GM21367 (cell line): Measurements from ENCODE around the gene ARHGAP15.

Experiments
- ATAC-seq: cut with Tn5 transposase; IDR thresholded peaks from one replicate; pipeline ENCODE4 v1.9.1; 2021; ENCODE audit not compliant: unreplicated experiment

Gene ARHGAP15

DNA sequence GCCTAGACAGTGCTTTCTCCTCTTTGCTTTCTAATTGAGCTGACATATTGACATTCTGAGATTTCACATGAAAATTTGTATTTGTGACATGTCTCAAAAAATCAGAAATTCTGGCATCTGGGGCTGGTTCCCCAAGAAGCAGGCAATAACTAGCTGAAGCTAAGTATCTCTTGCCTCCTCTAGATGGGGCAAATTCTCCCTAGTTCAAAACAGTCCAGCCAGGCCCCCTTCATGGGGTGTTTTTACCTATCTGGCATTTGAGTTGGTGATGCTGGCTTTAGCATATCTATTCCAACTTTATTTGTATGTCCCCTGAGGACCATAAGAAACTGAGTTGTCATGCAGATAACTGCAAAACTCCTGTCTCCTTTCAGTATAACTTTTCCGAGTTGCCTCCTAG, 39.9 kb downstream of the ARHGAP15 start:
- no peak for ATAC-seq

DNA sequence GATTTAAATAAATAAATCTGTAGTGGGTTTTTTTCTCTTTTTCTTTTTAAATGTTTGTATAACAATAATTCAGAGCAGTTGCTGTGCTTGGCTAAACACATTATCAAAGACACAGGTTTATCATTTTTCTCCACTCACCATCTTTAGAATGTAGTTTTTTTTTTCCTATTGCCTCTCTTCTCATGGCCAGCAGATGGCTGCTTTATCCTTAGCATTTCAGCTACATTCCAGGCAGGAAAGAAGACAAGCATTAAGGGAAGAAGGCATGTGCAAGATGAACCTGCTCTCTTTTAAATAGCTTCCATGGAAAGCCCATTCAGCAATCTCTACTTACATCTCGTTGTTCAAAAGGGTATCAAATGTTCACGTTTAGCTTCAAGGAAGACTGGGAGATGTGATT, 42.6 kb downstream of the ARHGAP15 start:
- no peak for ATAC-seq

DNA sequence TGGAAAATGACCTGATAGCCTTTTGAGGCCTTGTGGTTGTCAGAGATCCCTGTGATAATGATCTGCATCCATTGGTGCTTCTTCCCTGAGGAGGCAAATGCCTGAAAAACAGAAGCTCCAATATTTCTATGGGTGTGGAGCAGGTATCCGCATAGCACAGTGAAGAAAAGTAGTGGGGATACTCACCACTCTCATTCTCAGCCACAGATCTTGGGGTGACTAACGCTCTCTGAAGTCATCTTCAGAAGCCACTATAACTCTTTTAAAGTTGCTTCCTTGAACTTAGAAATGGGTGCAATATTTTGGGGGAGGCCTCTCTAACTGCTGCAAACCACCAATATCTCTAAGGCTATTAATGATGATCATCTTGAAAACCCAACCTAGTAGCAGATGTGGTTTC, 46.2 kb downstream of the ARHGAP15 start:
- no peak for ATAC-seq

DNA sequence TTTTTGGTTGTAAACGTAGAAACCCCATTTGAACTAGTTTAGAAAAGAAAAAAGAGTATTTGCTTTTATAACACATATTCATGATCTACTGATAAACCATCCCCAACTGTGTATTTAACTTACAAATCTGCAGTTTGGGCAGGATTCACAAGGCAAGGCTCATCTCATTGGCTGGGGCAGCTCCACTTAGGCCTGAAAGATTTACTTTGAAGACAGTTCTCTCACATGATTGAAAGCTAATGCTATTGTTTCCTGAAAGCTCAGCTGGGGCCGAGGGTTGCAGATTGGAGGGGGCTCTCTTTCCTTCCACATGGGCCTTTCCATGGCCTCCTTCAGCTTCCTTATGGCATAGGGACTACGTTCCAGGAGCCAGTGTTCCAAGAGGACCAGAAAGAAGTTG, 47.4 kb downstream of the ARHGAP15 start:
- ATAC-seq: peak; percentile 34

DNA sequence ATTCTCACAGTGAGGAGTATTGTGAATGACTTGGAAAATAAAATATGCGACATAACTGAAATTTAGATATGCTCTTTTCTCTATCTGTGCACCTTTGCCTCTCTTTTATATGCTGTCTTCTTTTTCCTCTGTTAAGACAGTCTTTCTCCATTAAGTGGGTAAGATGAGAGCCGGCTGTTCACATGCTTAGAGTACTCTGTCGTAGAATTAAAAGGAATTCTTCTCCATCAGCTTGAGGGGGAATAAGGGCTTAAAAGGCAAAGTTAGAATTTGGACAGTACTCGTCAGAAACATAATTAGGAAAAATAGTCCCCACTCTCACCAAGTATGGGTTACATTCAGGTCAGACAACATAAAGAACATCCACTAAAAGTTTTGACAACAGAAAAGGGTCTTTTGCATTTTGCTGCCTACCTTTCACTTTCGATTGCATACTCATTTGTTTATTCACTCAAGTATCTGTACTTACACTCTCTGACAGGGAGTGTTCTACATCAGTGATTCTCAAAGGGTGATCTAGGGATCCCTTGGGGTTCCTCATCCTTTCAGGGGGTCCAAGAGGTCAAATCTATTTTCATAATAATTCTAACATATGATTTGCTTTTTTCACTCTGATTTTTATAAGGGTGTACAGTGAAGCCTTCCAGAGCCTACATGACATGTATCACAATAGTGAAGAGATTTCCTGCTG, 48.0 kb downstream of the ARHGAP15 start:
- ATAC-seq: peak; percentile 96

DNA sequence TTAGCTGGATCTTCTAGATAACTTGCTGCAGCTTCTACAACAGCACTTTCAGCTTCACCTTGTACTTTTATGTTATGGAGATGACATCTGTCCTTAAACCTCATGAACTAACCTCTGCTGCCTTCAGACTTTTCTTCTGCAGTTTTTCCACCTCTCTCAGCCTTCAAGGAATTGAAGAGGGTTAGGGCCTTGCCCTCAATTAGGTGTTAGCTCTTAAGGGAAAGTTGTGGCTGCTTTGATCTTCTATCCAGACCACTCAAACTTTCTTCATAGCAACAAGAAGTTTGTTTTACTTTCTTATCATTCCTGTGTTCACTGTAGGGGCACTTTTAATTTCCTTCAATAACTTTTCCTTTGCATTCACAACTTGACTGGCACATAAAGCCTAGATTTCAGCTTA, 52.3 kb downstream of the ARHGAP15 start:
- ATAC-seq: no peak

DNA sequence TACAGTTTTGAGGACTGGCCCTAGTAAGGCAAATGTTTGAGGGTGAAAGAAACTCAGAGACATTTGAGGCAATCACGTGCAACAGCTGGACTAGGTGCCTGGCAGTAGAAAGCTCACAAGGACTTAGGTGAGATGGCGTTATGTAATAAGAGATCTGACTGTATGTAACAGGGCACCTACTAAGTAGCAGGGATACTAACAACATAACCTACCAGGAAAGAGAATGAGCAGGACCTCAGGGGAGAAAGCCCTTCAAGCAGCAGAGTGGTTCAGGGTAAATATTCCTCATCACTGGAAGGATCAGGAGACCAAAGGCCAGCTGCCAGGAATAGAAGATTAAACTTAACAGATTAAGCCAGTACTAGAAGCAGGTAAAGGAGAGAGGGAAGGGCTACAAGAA, 53.4 kb downstream of the ARHGAP15 start:
- no peak for ATAC-seq

DNA sequence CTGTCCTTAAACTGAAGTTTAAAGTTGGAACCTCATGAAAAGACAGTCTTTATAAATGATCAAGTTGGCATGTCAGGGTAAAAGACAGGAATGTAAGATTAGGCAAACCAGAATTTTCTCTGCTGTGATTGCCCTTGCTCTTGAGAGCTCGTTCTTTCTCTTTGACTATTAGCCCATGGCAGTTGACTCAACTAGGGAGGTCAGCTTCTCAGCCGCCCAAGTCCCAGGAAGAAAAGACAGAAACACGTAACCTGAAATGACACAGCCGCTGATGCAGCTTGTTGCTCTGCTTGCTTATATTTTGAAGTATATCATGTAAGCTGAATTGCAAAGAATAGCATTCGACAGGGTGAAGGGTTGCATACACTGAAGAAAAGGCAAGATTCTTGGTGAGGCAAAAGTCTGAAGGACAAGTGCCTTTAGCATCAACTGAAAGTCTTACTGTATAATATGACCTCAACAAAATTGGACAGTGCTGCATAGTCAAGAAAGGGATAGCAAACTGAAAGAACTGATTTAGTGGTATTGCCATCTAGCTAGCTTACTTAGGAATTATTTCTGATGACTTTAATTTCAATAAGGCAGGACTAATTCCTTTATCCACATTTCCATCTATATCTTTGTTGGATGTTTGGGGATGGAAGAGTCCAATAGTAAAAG, 54.7 kb downstream of the ARHGAP15 start:
- peak; percentile 72 for ATAC-seq

DNA sequence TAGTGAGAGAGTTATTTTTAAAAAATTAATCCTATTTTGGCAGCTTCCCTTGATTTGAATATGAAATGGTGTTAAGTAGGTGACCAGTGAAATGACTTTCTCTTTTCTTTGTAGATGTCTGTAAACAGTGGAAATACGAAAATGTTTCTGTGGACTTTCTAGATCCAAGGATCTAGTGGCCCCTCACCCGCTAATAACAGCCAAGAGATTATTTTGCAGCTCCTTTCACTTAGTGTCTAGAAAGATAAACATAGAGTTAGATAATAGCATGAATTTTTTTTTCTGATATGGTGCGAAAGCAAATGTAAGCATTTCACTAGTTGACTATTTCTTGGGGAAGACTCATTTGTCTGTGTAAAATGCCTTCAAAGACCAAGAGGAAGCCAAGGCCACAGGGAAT, 57.7 kb downstream of the ARHGAP15 start:
- ATAC-seq: no peak

DNA sequence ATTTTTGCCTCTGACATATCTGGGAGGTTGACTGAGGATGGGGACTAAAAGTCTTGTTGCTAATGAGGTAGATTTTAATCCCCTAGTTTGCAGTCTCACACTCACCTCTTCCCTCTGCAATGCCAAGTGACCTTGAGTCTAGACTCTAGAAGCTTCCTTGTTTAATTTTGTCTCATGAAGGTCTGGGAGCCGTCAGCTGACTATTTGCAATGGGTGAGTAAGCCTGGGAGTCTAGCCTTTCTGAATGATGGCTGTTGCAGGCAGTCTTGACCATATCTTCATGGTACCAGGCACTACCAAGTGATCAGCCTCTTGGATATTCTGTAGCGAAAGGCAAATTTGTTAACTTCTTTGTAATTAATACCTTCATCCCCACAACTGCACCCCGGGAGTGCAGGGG, 61.2 kb downstream of the ARHGAP15 start:
- ATAC-seq: no peak

DNA sequence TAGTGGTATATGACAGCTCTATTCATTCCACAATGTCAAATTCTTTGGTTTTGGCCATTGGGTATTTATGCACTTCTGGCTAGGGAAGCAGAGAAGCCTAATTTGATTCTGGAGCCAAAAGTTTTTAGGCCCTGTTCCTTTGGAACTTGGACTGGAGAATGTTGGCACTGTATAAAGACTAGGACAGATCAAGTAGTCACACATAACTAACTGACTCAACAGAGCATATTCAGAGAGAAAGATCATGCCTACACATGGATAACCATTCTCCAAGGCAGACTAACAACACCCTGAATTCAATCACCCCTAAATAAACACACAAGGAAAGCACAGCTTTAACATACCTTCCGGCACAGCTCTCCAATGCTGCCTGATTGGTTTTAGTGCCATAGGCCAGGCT, 62.9 kb downstream of the ARHGAP15 start:
- no peak for ATAC-seq

DNA sequence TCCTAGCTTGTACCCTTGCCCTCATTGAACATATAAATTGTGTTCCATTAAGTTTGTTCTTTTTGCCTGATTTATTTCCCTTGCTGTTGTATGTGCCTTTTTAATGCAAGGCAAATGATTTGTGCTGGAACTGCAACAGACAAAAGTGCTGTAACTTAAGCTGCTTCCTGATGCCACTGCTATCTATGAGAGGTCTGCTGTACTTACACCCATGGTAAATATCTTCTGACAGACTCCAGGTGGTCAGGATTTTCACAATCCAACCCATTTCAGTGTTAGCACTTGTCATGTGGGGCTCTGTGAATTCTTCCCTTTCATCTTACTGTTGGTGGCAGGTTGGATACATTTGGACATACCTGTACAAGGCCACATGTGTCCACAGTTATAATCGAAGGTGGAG, 63.5 kb downstream of the ARHGAP15 start:
- ATAC-seq: no peak

DNA sequence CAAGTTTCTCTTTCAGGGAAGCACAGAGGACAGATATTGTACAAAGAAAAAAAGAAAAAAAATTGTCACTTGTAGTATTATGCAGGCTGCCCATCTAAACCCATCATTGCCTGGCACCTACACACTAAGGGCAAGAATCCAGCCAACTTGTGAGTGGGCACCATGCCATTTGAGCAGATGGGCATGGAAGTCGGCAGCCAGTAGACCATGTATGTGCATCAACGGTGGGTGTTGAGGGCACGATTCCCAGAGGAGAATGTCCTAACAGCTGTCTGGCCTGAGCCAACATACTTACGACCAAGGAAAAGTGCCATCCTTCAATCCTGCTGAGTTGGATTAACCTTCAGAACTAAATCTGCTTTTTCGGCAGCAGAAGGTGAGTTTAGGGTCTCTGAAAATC, 63.9 kb downstream of the ARHGAP15 start:
- ATAC-seq: no peak

DNA sequence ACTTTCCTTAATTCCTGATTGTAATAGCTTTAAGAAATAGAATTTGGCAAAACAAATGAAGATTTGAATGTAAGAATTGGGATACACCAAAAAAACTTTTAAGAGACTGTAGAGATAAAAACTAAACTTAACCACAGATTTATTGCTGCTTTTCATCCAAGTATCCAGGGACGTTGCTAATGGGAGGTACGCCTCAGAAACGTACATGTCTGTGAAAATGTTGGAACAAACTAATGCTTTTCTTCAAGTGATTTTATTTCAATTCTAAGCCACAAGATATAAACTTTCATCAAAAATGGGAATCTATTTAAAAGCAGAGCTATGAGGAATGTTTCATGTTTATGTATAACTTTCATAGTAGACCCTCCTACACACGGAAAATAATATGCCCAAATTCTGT, 66.3 kb downstream of the ARHGAP15 start:
- ATAC-seq: no peak

DNA sequence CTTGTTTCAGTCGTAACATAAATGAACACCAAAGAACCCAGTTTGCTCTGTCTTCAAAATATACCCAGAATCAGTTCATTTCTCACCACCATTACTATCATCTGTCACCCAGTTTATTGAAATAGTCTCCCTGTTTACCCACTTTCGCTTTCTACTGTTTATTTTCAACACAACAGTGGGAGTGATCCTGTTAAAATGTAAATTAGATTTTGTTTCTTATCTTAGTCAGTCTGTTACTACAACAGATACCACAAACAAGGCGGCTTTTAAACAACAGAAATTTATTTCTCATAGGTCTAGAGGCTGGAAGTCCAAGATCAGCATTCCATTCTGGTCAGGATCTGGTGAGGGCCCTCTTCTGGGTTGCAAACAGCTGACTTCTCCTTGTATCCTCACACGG, 74.8 kb downstream of the ARHGAP15 start:
- ATAC-seq: no peak

DNA sequence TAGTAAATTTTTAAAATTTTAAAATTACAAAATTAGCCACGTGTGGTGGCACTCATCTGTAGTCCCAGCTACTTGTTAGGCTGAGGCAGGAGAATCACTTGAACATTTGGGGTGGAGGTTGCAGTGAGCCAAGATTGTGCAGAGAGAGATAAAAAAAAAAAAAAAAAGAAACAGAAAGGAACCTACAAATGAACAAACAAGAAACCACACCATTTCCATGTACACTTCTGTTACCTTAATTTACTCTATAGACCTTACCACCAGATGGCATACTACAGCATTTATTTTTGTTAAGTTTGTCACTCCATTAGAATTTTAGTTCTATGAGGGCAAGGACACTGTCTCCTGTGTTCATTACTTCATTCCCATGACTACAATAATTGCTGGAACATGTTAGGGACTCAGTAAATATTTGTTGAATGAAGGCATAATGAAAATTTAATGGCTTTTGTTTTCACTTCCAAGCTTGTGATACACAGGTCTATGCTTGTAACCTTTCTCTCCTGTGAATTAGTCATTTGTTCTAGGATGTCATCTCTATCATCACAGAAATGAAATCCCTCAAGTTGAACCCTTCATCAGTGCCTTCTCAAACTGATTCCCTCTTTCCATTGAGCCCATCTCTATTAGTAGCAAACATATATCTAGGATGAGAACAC, 76.0 kb downstream of the ARHGAP15 start:
- ATAC-seq: peak; percentile 60

DNA sequence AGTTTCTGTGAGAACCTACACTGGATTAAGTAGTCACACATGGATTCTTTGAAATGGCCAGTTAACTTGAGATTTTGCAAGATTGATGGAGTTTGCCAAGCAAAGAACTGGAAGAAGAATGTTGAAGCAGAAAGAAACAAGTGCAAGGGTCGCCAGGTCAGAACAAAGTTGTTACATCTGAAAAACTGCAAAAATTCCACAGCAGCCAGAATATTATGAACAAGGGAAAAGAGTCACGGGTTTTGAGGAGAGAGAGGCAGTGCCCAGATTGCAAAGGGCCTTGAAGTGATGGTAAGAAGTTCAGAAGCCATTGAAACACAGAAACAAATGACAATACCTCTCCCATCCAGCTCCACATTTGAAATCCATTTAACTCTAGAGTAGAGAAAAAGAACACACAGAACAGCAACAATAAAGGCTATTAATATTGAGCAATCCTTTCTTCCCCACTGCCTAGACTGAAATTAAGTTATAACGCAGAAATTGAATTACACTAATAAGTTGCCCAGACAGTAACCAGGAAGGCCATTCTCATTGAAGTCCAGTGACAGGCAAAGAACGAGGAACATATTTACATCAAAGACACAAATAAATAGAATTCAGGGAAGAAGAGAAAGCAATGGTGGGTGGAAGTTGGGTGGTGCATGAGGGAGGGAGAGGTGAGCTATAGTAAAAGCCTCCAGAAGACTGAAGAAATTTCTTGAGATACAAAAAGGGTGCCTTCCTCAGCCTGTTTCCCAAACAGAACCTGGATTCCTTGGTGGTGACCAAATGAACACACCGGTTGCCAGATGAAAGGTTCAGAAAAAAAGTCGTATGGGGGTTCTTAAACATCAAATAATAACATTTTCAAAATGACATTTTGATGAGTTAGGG, 80.6 kb downstream of the ARHGAP15 start:
- no peak for ATAC-seq

DNA sequence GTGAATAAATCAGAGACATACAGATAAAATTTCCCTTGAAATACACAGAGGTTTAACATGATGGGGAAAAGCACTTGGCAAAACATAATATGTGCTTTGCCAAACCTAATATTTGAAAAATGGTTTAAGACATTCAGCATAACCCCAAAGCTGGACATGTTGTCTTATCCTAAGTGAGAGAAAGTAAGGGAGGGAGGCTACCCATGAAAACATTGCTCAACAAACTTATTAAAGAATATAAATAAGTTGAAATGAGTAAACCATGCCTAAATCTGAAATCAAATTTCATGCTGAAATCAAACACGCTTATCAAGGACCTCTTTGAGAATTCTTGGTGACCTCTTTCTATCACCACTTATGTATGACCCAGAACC, 81.2 kb downstream of the ARHGAP15 start:
- no peak for ATAC-seq

DNA sequence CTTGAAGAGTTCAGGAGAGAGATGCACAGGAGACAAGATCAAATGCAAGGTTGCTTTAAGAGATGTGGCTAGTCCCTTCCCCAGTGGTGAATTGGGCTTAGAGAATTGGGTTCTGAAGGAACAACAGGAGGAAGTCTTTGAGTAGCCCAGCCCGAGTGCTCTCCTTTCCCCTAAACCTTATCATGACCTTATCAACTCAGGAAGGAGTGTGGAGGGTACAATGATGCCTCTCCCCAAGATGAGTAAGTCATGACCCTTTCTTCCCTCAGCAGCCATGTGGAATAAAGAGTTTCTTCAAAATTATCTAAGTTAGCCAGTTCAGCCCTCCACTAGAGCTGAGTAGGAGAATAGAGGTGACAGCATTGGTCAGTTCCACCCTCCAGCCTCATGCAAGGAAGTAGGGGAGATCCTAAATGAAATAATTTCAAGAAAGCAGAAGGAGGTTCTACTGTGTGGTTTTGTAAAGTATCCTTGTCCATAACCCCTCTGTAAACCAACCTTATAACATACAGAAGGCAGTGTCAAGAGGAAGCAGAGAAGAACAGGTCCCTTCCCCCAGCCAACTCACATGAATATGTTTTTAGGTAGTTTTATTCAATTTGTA, 88.4 kb downstream of the ARHGAP15 start:
- no peak for ATAC-seq

DNA sequence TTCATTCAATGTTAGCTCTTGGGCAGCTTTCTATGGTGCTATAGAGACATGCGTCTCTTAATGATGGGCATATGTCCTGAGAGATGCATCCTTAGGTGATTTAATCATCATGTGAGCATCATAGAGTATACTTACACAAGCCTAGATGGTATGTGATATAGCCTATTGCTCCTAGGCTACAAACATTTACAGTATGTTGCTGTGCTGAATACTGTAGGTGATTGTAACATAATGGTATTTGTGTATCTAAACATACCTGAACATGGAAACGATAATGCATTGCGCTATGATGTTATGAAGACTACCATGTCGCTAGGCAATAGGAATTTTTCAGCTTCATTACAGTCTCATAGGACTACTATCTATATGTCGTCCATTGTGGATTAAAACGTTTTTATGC, 89.4 kb downstream of the ARHGAP15 start:
- no peak for ATAC-seq

DNA sequence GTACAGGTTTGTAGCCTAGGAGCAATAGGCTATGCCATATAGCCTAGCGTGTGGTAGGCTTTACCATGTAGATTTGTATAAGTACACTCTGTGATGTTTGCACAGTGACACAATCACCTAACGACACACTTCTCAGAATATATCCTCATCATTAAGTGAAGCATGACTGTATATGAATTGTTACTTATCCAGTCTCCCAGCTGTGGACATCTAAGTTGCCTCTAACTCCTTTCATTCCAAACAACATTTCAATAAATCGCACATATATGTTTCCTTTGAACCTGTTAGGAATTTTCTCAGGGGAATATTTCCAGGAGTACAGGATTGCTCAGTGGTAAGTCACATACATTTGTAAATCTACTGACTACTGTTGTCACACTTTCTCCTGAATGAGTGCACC, 90.0 kb downstream of the ARHGAP15 start:
- no peak for ATAC-seq
